Natural killer cell treated with Interleukin-12 subunit alpha and Interleukin-12 subunit beta and Interleukin-15 and Interleukin-18, amount 100 ng/mL, for 72 hours (primary cell): ENCODE results near the gene UBQLN4. TPM values are rescaled to one million over a fixed set of nuclear protein-coding genes. Genes with fewer than 3 reads are reported as not detected.
A peak's percentile ranks its signal among the peaks of the same experiment; 100 is the strongest.
"Not testable (repeated sequence)": the region's sequence is repeated elsewhere in the genome, so short reads cannot be mapped to it uniquely, and the experiment has no call there.

Source experiments
- ATAC-seq, 2 donors: fragments of 150-1000 bp; cut with Tn5 transposase in 1 of 2; sonication (Bioruptor Pico), chemical (Tn5 transposase) in 1 of 2; 2 replicates each; pipeline ENCODE4 v1.10.0; 2021
- DNase-seq: peaks from one replicate; pipeline ENCODE4 v3.0.0; 2022; ENCODE audit warnings: low spot score
- H3K27ac Mint-ChIP-seq, 2 donors: 1 replicate in 1 of 2; 2 replicates in 1 of 2; pipeline ENCODE4 v1.8.0; 2022; ENCODE audit warnings: mixed read lengths in 2 of 2, mild to moderate bottlenecking in 1 of 2, moderate library complexity in 1 of 2
- H3K27me3 Mint-ChIP-seq, 2 donors: 1 replicate in 1 of 2; 2 replicates in 1 of 2; pipeline ENCODE4 v1.8.0; 2022; ENCODE audit warnings: mixed read lengths in 2 of 2
- H3K36me3 Mint-ChIP-seq: one replicate; pipeline ENCODE4 v1.8.0; 2022; ENCODE audit warnings: mixed read lengths
- H3K4me1 Mint-ChIP-seq, 2 donors: 1 replicate in 1 of 2; 2 replicates in 1 of 2; pipeline ENCODE4 v1.8.0; 2022; ENCODE audit warnings: low read depth in 2 of 2, mixed read lengths in 2 of 2, mild to moderate bottlenecking in 1 of 2
- H3K4me3 Mint-ChIP-seq: one replicate; pipeline ENCODE4 v1.8.0; 2022; ENCODE audit warnings: mixed read lengths
- H3K9me3 Mint-ChIP-seq: 2 replicates; pipeline ENCODE4 v1.8.0; 2022; ENCODE audit warnings: mixed read lengths
- total RNA-seq, 2 donors: library from RNA; stranded (reverse); gene quantifications; one replicate each; pipeline ENCODE4 v1.2.3, GENCODE V29; 2022

The UBQLN4 gene
- total RNA-seq, 2 donors from 2014 or later = 30.4 to 51.4 TPM

GRCh38 chr1:156076609-156077429 lies 23.2 kb upstream of the UBQLN4 start:
- Mint-ChIP-seq H3K27me3 (peaks cover 0 to 7% of the 10 kb centered on the region in 2 donors), H3K4me3 (peak overlapping the region; percentile 35), H3K4me1 (peaks cover 0 to 10% of the 10 kb centered on the region in 2 donors), H3K9me3 (no peaks in the 10 kb centered on the region), H3K36me3 (no peaks in the 10 kb centered on the region), H3K27ac (no peak overlapping the region)
- DNase-seq (peak; percentile 80), ATAC-seq (peak; percentile 73 to 90)

- Mint-ChIP-seq H3K27me3 (peaks cover 0 to 3% of the 10 kb centered on the region in 2 donors), H3K27ac (no peak overlapping the region), H3K4me1 (peaks cover 0 to 10% of the 10 kb centered on the region in 2 donors), H3K4me3 (peak overlapping the region; percentile 34), H3K36me3 (no peaks in the 10 kb centered on the region), H3K9me3 (no peaks in the 10 kb centered on the region)
- ATAC-seq (no peak), DNase-seq (no peak)
These were observed 22.2 kb upstream of the UBQLN4 start for GRCh38 chr1:156075775-156076204.

DNA sequence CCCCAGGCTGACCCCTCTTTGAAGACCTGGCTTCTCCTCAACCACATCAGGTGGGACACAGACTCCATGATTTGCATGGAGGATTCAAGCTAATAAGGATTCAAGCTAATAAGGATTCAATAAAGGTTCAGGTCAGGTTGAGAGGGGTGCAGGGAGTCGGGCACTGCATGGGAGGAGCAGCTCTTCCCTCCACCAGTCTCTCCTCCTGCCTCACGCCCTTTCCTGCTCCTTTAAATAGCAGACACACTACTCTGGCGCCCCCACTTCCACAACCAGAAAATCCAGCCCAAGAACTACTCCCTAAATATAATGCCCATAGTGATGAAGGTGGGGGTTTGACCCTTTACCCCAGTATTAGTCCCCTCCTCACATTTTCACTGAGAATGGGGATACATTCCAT lies 21.6 kb upstream of the UBQLN4 start:
- H3K36me3 Mint-ChIP-seq = no peaks in the 10 kb centered on the region
- H3K4me1 Mint-ChIP-seq = peaks cover 0 to 10% of the 10 kb centered on the region in 2 donors
- DNase-seq (no peak), ATAC-seq (no peak)
- H3K27ac Mint-ChIP-seq = no peak overlapping the region
- peak overlapping the region; percentile 34 for H3K4me3 Mint-ChIP-seq
- H3K9me3 Mint-ChIP-seq = no peaks in the 10 kb centered on the region
- H3K27me3 Mint-ChIP-seq = peaks cover 0 to 3% of the 10 kb centered on the region in 2 donors

GRCh38 chr1:156074661-156075060 lies 21.1 kb upstream of the UBQLN4 start:
- Mint-ChIP-seq H3K27ac (no peak overlapping the region), H3K4me1 (peaks cover 0 to 10% of the 10 kb centered on the region in 2 donors), H3K9me3 (no peaks in the 10 kb centered on the region)

GRCh38 chr1:156073740-156074139 lies 20.1 kb upstream of the UBQLN4 start:
- H3K27ac Mint-ChIP-seq = no peak overlapping the region
- H3K9me3 Mint-ChIP-seq = no peaks in the 10 kb centered on the region
- no peak overlapping the region for H3K4me3 Mint-ChIP-seq
- no peak for ATAC-seq
- no peaks in the 10 kb centered on the region for H3K36me3 Mint-ChIP-seq
- H3K4me1 Mint-ChIP-seq = peaks cover 0 to 10% of the 10 kb centered on the region in 2 donors
- no peak for DNase-seq
- no peaks in the 10 kb centered on the region for H3K27me3 Mint-ChIP-seq

More at GRCh38 chr1:156074661-156075060, 21.1 kb upstream of the UBQLN4 start:
- no peak overlapping the region for H3K4me3 Mint-ChIP-seq
- ATAC-seq = no peak
- H3K36me3 Mint-ChIP-seq = no peaks in the 10 kb centered on the region
- peaks cover 0 to under 1% of the 10 kb centered on the region in 2 donors for H3K27me3 Mint-ChIP-seq
- DNase-seq = no peak

- ATAC-seq (no peak), DNase-seq (no peak)
- no peak overlapping the region for H3K4me3 Mint-ChIP-seq
- H3K36me3 Mint-ChIP-seq = no peaks in the 10 kb centered on the region
- no peak overlapping the region for H3K27ac Mint-ChIP-seq
- peaks cover 0 to 10% of the 10 kb centered on the region in 2 donors for H3K4me1 Mint-ChIP-seq
- H3K9me3 Mint-ChIP-seq = no peaks in the 10 kb centered on the region
- no peaks in the 10 kb centered on the region for H3K27me3 Mint-ChIP-seq
These were observed 19.6 kb upstream of the UBQLN4 start for GRCh38 chr1:156073110-156073687.

GRCh38 chr1:156072251-156072650 lies 18.7 kb upstream of the UBQLN4 start:
- DNase-seq (no peak), ATAC-seq (no peak)
- Mint-ChIP-seq H3K27me3 (no peaks in the 10 kb centered on the region), H3K9me3 (no peaks in the 10 kb centered on the region), H3K4me3 (no peak overlapping the region), H3K27ac (no peak overlapping the region), H3K4me1 (peaks cover 0 to 6% of the 10 kb centered on the region in 2 donors), H3K36me3 (no peaks in the 10 kb centered on the region)

DNA sequence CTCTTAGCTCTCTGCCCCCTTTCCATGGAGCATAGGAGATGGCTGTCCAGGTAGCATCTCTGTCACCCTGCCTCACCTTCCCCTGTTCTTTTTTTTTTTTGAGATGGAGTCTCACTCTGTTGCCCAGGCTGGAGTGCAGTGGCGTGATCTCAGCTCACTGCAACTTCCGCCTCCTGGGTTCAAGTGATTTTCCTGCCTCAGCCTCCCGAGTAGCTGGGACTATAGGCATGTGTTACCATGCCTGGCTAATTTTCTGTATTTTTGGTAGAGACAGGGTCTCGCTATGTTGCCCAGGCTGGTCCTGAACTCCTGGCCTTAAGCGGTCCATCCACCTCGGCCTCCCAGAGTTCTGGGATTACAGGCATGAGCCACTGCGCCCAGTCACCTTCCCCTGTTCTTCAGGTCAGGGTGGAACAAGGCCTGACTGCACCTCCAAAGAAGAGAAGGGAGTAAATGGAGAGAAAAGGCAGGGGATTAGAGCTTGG lies 17.8 kb upstream of the UBQLN4 start:
- not testable (repeated sequence) for H3K27ac Mint-ChIP-seq, H3K4me1 Mint-ChIP-seq, ATAC-seq, H3K9me3 Mint-ChIP-seq, DNase-seq, H3K36me3 Mint-ChIP-seq, H3K27me3 Mint-ChIP-seq, H3K4me3 Mint-ChIP-seq

- H3K4me1 Mint-ChIP-seq = peaks cover 2 to 3% of the 10 kb centered on the region in 2 donors
- no peak overlapping the region for H3K27ac Mint-ChIP-seq
- no peaks in the 10 kb centered on the region for H3K27me3 Mint-ChIP-seq
- no peak for DNase-seq
- H3K36me3 Mint-ChIP-seq = no peaks in the 10 kb centered on the region
- no peak overlapping the region for H3K4me3 Mint-ChIP-seq
- H3K9me3 Mint-ChIP-seq = no peaks in the 10 kb centered on the region
- ATAC-seq = no peak
These were observed 16.9 kb upstream of the UBQLN4 start for GRCh38 chr1:156070548-156070947.

GRCh38 chr1:156069490-156070455 lies 16.2 kb upstream of the UBQLN4 start:
- H3K9me3 Mint-ChIP-seq = no peaks in the 10 kb centered on the region
- H3K4me1 Mint-ChIP-seq = peaks cover 7 to 11% of the 10 kb centered on the region in 2 donors
- no peaks in the 10 kb centered on the region for H3K27me3 Mint-ChIP-seq
- H3K36me3 Mint-ChIP-seq = no peaks in the 10 kb centered on the region
- no peak overlapping the region for H3K27ac Mint-ChIP-seq
- no peak overlapping the region for H3K4me3 Mint-ChIP-seq
- DNase-seq = no peak
- ATAC-seq = no peak

- ATAC-seq (no peak), DNase-seq (no peak)
- no peak overlapping the region for H3K27ac Mint-ChIP-seq
- H3K4me3 Mint-ChIP-seq = no peak overlapping the region
- H3K27me3 Mint-ChIP-seq = no peaks in the 10 kb centered on the region
- H3K9me3 Mint-ChIP-seq = no peaks in the 10 kb centered on the region
- peaks cover 7 to 12% of the 10 kb centered on the region in 2 donors for H3K4me1 Mint-ChIP-seq
- no peaks in the 10 kb centered on the region for H3K36me3 Mint-ChIP-seq
These were observed 13.7 kb upstream of the UBQLN4 start for GRCh38 chr1:156067262-156067661.

DNA sequence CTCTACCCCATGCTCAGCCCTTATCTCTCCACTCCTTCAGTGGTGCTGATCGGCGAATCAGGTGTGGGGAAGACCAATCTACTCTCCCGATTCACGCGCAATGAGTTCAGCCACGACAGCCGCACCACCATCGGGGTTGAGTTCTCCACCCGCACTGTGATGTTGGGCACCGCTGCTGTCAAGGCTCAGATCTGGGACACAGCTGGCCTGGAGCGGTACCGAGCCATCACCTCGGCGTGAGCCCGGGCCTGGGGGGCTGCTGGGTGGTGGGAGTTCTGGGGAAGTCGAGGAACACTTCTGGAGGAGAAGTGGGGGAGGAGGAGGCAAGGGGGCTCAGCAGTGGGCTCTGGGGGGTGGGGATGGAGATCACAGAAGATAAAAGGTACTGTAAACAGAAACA lies 12.3 kb upstream of the UBQLN4 start:
- no peak overlapping the region for H3K27ac Mint-ChIP-seq

DNA sequence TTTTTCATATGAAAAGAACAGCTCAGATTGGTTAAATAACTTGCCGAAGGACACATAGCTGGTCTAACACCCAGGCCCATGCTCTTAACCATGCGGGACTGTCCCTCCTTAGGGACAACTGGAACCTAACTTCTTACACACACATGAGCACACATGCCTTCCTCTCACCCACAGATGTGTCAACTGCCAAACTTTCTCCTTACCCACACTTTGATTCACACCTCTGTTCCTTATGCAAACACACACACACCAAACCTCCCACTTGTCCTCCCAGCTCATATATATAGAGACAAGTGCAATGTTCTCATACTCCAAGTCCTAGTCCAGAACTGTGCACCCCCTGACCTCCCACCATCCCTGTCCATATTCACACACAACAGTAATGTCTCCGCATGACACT lies 11.6 kb upstream of the UBQLN4 start:
- Mint-ChIP-seq H3K27ac (peak overlapping the region in 1 of 2 donors; percentile 2), H3K4me1 (peaks cover 7 to 12% of the 10 kb centered on the region in 2 donors), H3K4me3 (peak overlapping the region; percentile 0), H3K36me3 (no peaks in the 10 kb centered on the region), H3K9me3 (no peaks in the 10 kb centered on the region), H3K27me3 (no peaks in the 10 kb centered on the region)
- ATAC-seq = peak; percentile 82 to 88
- no peak for DNase-seq

More for the DNA sequence above, 12.3 kb upstream of the UBQLN4 start:
- DNase-seq = no peak
- H3K4me3 Mint-ChIP-seq = no peak overlapping the region
- no peaks in the 10 kb centered on the region for H3K9me3 Mint-ChIP-seq
- peaks cover 7 to 12% of the 10 kb centered on the region in 2 donors for H3K4me1 Mint-ChIP-seq
- ATAC-seq = no peak
- no peaks in the 10 kb centered on the region for H3K27me3 Mint-ChIP-seq
- no peaks in the 10 kb centered on the region for H3K36me3 Mint-ChIP-seq
